ENCODE data around the gene SLC9A9.

Gene SLC9A9

GRCh38 chr3:143812481-143812880 is 35.8 kb downstream of the SLC9A9 start:
- Histone ChIP-seq H3K36me3 (no peaks in the 10 kb centered on the region), H3K4me1 (no peaks in the 10 kb centered on the region)
- no peak for DNase-seq

DNA sequence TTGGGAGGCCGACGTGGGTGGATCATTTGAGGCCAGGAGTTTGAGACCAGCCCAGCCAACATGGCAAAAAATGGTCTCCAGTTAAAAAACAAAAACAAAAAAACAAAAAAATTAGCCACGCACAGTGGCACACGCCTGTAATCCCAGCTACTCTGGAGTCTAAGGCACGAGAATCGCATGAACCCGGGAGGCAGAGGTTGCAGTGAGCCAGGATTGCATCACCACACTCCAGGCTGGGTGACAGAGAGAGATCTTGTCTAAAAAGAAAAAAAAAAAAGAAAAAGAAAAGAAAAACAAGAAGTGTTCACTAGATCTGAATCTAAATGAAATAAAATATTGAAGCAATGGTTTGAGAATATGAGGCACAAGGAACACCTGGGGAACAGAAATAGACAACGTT is 36.7 kb downstream of the SLC9A9 start:
- Histone ChIP-seq H3K9me3 (no peaks in the 10 kb centered on the region; the same call in 1 of the 2 replicates), H3K4me1 (no peaks in the 10 kb centered on the region), H3K36me3 (no peaks in the 10 kb centered on the region), H3K27me3 (peaks cover 40% of the 10 kb centered on the region), H3K4me3 (ENCODE audit: low read depth, low read length) (no peak overlapping the region)
- DNase-seq = no peak
- TF ChIP-seq, protein P1, sequence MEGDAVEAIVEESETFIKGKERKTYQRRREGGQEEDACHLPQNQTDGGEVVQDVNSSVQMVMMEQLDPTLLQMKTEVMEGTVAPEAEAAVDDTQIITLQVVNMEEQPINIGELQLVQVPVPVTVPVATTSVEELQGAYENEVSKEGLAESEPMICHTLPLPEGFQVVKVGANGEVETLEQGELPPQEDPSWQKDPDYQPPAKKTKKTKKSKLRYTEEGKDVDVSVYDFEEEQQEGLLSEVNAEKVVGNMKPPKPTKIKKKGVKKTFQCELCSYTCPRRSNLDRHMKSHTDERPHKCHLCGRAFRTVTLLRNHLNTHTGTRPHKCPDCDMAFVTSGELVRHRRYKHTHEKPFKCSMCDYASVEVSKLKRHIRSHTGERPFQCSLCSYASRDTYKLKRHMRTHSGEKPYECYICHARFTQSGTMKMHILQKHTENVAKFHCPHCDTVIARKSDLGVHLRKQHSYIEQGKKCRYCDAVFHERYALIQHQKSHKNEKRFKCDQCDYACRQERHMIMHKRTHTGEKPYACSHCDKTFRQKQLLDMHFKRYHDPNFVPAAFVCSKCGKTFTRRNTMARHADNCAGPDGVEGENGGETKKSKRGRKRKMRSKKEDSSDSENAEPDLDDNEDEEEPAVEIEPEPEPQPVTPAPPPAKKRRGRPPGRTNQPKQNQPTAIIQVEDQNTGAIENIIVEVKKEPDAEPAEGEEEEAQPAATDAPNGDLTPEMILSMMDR (IDR thresholded peaks at IDR 0.05; ENCODE audit: low read depth, low read length) = no peak

More at GRCh38 chr3:143812481-143812880, 35.8 kb downstream of the SLC9A9 start:
- TF ChIP-seq, protein P1 (IDR thresholded peaks at IDR 0.05; ENCODE audit: low read depth, low read length) = no peak
- Histone ChIP-seq H3K27me3 (peaks cover 34% of the 10 kb centered on the region), H3K4me3 (ENCODE audit: low read depth, low read length) (no peak overlapping the region), H3K9me3 (no peaks in the 10 kb centered on the region; the same call in 1 of the 2 replicates)

DNA sequence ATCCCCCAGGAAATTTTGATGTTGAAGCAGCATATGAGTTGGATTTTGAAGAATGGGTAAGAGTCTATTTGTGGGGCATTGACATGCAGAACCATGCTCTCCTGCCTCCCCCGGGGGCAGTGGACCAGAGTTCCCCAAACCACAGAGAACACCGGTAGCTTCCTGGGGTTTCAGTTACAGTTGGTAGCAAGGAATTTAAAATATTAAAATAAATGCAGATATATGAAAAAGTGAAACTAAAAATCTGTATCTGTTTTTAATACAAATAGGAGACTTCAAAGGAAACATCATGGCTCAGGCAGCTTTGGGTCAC is 37.4 kb downstream of the SLC9A9 start:
- Histone ChIP-seq H3K4me3 (ENCODE audit: low read depth, low read length) (no peak overlapping the region), H3K4me1 (no peaks in the 10 kb centered on the region), H3K9me3 (no peaks in the 10 kb centered on the region), H3K36me3 (no peaks in the 10 kb centered on the region), H3K27me3 (peaks cover 40% of the 10 kb centered on the region)
- TF ChIP-seq, protein P1 (IDR thresholded peaks at IDR 0.05; ENCODE audit: low read depth, low read length) = no peak
- DNase-seq = no peak

DNA sequence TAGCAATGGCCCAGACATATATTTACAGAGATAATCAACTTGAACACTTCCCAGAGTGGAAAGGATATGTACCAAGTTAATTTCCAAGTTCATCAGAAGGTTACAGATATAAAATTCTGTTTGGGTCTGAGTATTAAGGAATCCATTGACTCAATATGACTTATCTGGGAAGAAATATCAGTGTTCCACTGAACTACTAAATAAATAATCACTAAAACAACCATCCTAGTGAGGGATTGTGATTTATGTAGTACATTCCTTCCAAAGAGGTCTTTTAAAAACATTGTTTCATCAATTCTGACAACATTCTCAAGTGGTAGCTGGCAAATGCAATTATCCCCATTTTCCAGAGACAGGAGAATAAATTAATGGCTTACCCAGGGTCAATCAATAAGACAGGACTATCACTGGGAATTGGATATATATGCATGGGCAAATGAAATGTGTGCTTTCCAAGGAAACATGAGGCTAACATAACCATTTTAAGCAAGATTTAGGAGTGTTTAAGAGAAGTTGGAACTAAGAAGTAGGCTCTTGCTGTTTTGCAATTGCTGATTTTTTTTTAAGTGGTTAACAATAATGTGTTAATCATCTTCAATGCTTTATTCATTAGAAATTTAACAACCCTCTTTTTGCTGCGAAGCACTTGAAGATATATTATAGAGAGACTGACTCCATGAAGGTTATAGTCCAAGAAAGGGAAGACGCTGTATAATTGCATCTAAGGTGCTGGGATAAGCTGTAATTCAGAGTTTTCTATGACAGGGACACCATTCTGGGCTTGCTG is 37.9 kb downstream of the SLC9A9 start:
- Histone ChIP-seq H3K27me3 (peaks cover 43% of the 10 kb centered on the region), H3K4me1 (no peaks in the 10 kb centered on the region), H3K36me3 (no peaks in the 10 kb centered on the region), H3K9me3 (no peaks in the 10 kb centered on the region), H3K4me3 (ENCODE audit: low read depth, low read length) (no peak overlapping the region)
- DNase-seq = no peak
- TF ChIP-seq, protein P1 (IDR thresholded peaks at IDR 0.05; ENCODE audit: low read depth, low read length) = no peak

DNA sequence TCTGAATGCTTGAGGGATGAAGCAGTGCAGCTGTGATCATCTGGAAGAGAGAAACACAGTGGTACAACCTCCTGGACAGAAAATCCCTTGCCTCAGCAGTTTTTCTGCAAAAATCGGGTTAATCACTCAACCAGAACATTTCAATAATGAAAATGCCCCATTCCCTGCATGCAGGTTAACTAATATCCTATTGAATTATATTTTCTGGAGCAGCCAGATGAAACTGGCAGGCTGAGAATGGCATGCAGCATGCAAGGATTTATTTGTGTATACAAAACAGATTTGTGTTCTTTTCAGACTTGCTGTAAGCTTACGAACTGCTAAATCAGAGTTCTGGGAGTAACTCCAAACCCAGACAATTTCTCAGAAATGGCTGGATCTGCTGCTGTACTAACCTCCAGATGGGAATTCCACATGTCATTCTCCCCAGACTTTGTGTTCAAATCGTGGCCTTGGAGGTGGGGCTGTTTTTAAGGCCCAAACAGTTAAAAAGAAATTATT is 39.1 kb downstream of the SLC9A9 start:
- Histone ChIP-seq H3K4me1 (no peaks in the 10 kb centered on the region), H3K4me3 (ENCODE audit: low read depth, low read length) (no peak overlapping the region), H3K9me3 (no peaks in the 10 kb centered on the region), H3K36me3 (no peaks in the 10 kb centered on the region), H3K27me3 (peaks cover 43% of the 10 kb centered on the region)
- DNase-seq = no peak
- TF ChIP-seq, protein P1 (IDR thresholded peaks at IDR 0.05; ENCODE audit: low read depth, low read length) = no peak

- H3K4me1 ChIP-seq = no peaks in the 10 kb centered on the region
- TF ChIP-seq, protein P1 (IDR thresholded peaks at IDR 0.05; ENCODE audit: low read depth, low read length) = no peak
- H3K4me3 ChIP-seq (ENCODE audit: low read depth, low read length) = no peak overlapping the region
- no peaks in the 10 kb centered on the region for H3K36me3 ChIP-seq
- peaks cover 38% of the 10 kb centered on the region for H3K27me3 ChIP-seq
- no peak for DNase-seq
- no peaks in the 10 kb centered on the region for H3K9me3 ChIP-seq
These were observed 40.2 kb downstream of the SLC9A9 start for GRCh38 chr3:143808030-143808429.

All from BE2C (cell line).